NCI-H748 (cell line): Measurements from ENCODE around the gene WWOX.
A peak's percentile ranks its signal among the peaks of the same experiment; 100 is the strongest.
"Not testable (repeated sequence)": the region's sequence is repeated elsewhere in the genome, so short reads cannot be mapped to it uniquely, and the experiment has no call there.

Experiments used
- DNase-seq: peaks from one replicate; lab custom pipeline; 2025; ENCODE audit not compliant: unreplicated experiment; lab: John Stamatoyannopoulos, UW

Gene WWOX

DNA sequence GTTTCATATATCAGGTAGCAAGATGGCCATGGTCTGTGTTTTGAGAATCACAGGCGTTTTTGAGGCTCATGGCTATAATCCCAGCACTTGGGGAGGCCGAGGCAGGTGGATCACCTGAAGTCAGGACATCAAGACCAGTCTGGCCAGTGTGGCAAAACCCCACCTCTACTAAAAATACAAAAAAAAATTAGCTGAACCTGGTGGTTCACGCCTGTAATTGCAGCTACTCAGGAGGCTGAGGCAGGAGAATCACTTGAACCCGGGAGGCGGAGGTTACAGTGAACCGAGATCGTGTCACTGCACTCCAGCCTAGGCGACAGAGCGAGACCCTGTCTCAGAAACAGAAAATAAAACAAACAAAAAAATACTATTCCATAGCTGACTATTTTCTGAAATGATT lies 415.4 kb downstream of the WWOX start:
- DNase-seq, result not testable (repeated sequence)

DNA sequence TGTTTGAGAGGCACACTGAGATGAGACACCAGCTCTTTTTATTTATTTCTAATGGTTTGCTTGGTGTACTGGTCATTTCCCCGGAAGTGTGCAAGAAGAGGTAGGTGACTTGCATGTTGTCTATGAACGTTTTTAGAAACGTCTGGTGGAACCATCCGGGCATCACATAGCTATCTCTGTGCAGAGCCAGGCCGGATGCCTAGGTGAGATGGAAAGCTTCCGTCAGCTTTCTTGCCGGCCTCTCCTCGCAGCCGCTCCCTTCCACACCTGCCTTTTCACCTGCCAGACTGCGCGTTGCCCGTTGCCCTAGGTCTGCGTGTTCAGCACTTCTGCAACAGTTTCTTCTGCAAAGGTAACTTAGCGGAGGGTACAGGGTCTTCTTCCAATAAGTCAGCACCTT lies 416.0 kb downstream of the WWOX start:
- no peak for DNase-seq

DNA sequence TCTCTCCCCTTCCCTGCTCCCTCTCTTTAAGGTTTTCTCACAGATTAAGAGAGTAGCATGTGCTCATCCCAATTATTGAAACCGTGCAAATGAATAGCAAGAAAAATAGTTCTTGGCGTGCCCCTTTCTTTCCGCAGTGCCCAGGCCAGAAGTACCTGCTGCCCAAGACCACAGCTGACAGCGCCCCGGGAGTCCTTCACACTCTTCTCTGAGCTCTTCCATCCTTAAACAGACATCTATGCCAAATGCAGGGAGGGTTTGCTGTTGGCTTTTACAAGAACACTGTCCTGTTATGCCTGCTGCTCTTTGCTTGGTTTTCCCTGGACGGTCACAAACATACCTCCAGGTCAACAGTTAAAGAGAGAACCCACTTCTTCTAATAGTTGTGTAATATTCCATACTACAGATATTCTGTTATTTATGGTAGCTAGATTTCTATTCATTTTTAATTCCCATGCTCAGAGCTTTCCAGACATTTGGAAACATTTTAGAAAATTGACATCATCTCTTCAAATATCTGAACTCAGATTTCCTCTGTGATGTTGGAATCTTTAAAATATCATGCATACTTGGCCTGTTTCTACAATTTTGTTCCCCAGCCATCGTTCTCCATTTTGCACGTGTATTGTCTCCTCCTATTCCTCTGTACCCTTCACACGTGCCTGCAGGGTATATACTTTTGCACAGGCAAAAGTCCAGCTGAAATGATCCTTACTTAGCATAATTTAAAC lies 416.7 kb downstream of the WWOX start:
- no peak for DNase-seq

DNA sequence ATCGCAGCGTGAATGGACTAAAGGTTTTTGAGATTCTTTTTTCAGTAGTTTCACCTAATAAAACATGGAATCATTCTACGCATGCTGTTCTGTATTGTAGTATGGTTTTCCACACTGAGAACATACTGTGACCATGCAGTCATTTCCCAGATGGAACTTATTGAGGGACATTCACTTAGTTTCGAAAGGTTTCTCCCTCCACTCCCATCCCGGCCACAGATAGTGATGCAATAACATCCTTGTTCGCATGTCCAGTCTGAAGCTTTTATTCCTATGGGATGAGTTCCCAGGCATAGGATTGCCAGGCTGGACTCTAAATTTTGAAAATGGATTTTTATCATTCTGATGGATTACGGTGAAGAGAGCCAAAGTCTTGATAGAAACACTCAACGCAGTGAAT lies 420.4 kb downstream of the WWOX start:
- DNase-seq, result no peak

DNA sequence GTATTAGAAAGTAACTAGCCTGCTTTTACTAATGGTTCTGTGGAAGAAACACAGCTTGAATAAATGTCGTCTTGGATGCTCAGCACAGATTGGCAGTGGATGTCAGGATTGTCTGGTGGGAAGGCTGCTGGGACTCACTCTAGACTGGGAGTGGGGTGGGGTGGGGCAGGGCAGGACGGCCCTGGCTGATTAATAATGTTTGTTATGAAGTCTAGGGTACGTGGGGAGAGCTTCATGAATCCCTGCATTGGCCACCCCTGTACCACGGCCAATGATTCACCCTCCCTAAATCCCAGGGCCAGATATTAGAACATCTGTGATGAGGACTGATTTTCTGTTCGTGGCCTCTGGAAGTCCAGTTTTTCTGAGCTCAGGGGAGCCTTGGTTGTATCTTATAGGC lies 421.0 kb downstream of the WWOX start:
- DNase-seq, result no peak

DNA sequence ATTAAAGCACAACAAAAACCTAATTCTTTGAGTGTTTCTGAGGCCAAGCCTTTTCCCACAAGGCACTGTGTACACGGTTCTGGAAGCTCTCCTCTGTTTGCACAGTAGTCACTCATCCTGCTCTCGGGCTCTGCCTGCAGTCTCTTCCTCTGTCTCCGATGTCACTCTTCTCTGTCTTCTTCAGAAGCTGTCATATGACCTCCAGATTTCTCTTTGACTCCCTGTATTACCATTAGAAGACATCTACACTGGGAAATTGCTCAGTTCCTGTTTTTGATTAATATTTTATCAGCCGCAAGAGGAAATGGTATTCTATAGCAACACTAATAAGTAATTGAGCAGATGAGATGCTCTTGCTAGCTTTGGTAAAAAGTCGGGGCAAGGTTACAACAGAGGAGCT lies 422.9 kb downstream of the WWOX start:
- DNase-seq, result peak; percentile 40

DNA sequence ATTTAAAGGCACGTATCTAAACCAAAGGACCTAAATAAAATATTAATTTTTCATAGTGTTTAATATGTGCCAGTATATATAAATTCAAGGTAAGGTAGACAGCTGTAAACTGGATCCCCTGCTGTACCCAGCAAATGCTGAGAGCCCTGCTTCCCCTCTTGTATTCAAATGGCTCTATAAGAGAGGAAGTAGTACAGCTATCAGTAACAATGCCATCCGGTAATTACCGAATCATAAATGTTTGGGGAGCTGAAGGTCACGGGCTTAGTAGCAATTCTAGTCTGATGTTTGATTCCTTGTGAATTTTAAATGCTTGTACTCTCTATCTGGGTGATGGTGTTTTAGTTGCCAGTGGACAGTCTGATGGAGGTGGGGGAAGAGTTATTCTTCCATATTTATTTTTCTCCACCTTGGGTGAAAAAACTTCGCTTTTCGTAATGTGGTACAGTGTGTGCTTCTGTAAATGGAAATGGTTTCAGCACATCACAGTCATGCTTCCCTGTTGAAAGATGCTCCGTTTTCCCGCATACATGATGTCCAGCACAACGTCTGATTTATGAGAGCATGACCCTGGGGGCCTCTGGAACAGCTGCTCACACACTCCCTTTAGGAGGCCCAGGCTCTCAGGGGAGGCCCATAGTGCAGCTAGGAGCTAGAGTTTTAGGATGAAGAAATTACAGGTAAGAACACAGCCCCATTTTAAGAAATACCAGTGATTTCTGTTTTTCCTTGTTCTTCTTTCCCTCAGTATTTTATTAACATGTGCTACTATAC lies 423.9 kb downstream of the WWOX start:
- peak; percentile 84 for DNase-seq

DNA sequence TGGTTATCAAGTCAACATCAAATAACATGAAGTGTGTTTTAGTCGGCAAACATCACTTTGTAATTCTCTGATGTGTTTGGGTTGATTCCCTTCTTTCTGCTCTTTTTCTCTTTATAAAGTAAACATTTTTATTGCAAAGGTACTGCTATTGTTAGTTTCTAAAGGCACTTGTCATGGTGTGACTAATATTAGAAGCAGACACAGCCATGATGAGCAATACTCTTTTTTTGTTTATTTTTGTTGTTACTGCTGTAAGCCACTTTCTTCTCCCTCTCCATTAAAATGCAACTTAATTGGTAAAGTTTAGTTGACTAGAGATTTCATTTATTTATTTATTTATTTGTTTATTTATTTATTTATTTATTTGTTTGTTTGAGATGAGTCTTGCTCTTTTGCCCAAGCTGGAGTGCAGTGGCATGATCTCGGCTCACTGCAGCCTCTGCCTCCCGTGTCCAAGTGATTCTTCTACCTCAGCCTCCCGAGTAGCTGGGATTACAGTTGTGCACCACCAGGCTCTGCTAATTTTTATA lies 424.7 kb downstream of the WWOX start:
- DNase-seq, result no peak

DNA sequence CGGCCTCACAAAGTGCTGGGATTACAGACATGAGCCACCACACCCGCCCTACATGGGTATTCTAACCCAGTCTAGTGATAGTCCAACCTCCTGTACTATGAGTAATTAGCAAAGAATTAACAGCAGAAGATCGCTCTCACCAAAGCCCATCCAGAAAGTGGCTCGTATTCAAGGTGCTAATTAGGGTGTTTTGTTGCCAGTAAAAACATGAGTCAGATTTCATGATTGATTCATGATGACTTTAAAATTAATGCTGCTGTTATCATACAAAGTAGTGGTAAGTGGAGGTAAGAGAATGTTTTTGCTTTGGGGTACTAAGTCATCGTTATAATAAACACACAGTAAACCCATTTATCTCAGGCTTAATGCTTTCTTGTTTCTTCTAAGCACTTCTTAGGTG lies 428.8 kb downstream of the WWOX start:
- peak; percentile 1 for DNase-seq

DNA sequence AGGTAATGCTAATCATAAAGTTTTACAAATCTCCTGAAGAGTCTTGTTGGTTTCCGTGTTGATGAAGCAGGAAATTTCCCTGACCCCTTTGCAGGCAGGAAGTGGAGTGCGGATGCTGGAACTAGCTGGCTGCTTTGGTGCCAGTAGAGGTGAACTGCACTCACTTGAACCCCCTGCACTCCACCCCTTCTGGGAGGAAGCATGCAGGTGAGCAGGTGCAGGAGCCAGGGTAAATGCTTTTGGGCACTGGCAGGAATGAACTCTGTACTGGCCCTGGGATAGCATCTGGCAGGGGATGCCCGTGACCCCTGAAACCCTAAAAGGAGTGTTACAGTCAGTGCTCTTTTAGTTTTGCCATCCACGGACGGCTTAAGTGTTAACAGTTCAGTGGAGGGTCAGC lies 430.4 kb downstream of the WWOX start:
- DNase-seq, result no peak

DNA sequence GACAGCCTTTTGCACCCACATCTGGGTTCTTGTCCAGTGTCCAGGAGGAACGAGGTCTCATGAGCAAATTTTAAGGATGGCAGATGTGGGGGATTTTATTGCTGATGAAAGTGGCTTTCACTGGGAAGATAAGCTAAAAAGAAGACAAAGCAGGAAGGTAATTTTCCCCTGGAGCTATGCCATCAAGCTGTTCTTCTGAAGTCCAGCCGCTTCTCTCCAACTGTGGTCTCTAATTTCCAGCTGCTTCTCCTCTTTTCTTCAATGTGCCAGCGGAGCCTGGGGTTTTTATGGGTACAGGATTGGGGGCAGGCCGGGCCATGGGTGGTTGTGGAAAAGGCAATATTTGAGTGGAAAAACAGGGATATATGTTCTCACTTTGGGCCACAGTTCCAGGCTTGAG lies 430.8 kb downstream of the WWOX start:
- no peak for DNase-seq

DNA sequence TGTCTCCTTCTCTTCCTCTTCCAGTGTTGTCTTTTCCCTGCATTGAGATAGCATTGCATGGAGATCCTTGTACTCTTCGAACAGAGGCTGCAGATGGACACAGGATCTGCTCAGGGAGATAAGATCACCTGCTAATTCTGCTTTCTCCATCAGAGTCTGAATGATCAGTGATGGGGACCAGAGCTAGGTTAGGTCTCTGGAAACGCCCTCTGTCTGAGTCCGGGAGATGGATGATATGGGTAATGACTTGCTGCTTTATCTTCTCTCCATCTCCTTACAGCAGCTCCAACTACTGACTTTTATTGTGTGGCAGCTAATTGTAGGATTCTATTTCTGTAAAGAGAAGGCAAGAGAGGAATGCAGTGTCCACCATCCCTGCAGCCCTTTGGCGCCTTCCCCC lies 435.6 kb downstream of the WWOX start:
- no peak for DNase-seq

DNA sequence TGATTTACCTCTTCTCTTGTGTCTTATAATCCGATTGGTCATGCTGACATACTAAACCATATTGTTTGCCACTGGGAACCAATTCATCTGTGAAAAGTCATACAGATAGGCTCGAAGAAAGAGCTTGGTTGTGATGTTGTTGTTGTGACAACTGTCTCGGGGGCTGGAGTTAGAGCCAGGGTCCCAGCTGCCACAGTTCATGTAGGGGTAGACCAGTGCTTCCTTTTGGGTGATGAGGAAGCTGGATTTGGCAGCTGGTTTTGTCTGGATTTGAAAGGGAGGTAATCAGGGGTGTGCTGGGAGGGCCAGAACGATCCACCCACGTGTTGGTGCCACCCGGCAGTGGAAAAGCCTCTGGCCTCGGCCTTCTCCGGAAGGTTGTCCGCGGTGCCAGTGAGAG lies 438.1 kb downstream of the WWOX start:
- DNase-seq, result no peak

DNA sequence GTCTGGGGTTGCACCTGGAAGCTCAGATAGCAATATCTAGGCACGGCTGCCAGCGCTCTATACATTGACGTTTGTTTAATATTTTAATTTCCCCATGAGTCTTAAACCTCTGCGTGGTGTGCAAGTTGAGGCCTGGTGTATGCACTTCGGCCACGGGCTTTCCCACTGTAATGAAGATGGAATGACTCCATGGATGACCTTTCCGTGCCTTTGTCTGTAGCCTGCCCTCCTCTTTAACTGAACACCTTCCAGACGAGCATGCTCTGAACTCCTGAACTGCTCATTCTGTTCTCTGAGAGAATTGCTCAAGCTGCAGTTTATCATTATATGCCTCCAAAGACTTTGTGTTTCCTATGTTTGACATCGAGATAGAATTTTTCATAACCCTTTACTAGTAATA lies 438.8 kb downstream of the WWOX start:
- no peak for DNase-seq

DNA sequence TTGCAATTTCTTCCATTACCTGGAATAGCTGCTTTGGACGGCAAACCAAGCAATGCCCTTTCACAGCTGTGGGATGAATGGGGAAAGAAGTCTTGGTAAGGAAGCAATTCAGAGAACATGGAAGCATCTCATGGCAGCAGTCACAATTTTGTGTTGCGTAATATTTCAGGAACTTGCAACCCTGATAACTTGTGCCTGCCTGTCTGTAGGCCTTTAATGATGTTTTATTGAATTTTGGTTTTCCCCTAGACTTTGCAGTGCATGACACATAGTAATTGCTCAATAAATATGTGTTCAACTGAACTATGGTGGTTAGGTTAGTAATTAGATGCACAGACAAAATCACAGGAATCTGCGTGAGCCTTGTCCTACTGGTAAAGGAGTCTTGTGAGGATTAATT lies 439.5 kb downstream of the WWOX start:
- DNase-seq, result no peak

DNA sequence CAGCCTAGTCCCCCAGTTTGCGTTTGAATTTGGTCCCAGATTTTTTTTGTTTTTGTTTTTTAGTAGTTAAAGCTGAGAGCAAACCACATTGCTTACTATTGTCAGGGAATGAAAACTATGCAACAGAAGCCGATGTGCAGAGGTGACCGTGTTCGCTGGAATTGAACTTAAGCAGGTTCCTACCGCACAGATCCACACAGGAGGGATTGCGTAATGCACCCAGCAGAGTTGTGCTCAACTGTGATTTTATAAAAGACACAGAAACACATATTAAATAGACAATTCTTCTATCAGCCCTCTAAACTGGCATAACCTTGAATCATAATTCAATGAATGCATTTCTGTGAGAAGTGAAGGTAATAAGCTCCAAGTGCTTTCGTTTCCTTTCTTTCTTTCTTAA lies 443.0 kb downstream of the WWOX start:
- DNase-seq, result no peak

DNA sequence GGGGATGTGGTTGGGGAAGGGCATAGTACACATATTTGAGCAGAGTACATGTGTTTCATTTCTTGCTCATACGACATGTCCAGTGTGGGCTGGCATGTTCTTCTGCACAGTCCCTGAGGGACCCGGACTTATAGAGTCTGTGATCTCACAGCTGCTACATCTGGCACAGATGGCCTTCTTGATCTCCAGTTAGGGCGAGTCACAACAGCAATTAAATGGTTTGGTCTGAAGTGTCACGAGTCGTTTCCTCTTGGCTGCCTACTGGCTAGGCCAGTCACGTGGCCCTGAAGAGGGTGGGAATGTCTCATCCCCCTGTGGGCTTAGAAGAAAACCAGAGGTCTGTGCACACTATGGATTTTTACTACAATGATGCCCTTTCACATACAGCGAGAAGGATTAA lies 443.6 kb downstream of the WWOX start:
- DNase-seq, result peak; percentile 51

DNA sequence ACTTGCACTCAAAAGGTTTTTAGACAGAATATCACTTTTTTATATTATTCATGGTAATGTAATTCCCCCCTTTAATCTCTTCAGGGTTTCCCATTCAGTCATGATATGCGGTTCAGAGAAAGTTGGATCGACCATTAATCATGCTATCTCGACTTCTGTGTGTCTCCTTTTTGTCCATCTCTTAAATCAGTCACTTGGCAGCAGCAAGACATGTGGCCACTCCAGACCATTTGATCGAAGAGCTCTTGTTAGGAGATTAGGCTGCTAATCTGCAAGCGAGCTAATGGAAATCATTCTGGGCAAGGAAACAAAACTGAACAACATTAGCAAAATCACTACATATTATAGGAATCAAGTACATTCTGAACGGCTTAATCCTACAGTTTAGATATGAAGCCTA lies 449.9 kb downstream of the WWOX start:
- DNase-seq, result no peak

DNA sequence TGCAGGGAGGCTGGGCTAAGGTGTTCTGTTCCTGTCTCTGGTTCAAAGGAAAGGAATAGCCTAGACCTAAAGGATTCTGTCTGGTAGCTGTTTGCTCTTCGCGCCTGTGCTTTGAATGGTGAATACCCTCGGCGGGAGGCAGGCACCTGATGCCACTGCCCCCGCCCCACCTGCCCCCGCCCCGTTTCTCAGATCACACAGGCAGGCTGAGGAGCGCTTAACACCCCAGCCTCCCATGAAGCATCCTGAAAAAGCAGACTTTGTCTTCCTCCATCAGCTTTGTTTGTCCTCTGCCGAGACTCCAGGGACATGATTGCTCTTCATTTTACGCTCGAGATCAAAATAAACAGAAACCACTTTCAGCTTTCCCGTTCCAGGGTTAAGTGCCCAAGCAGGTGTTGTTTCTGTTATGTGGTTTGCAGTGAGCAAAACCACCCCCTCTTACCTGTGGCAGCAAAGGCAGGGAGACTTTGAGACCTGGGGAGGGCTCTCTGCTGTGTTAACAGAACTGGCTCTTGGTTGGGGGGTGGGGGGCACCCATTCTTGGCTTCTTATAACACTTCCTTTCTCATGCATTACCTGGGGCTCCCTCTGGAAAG lies 452.1 kb downstream of the WWOX start:
- DNase-seq, result peak; percentile 98

DNA sequence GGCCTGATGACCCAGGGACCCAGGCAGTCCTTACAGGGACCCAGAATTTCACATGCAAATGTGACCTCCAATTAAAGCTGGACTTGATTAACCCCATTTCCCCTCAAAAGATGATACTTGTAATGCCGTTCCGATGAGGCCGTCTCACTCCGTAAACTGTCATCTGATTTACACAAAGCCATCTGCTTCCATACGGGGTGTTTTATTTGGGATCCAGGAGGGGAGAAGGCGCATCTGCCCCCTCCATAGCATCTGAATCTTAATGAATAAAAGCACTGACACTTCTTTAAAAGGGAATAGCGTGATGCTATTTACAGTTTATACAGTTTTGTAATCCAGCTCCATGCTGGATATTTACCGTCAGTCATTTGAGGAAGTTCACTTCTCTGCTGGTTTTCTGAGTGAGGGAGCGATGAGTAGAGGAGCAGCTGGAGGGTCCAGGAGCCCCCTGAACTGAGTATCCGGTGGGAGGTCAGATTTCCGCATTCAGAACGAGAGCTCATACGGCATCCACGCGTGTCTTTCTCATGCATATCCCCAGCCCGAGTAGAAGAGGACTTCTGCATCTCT lies 452.7 kb downstream of the WWOX start:
- DNase-seq, result peak; percentile 75

DNA sequence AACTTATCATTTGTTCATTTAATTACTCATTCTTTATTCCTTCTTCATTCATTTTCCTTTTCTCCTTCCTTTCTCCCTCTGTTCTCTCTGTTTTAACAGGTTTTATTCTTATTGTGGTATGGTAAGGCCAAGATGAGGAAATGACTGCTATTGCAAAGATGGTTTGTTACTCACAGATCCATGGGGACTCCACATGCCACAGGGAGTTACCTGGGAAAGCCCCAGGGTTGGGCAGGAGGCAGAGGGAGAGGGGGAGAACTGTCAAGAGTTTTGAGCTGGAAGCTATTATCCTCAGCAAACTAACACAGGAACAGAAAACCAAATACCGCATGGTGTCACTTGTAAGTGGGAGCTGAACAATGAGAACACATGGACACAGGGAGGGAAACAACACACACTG lies 453.3 kb downstream of the WWOX start:
- peak; percentile 82 for DNase-seq
